GM12878 (cell line): Measurements from ENCODE around the gene SLC24A3.

Experiments used
- CREB1 ChIP-seq: IDR thresholded peaks from 2 replicates; pipeline ENCODE4 v1.6.1; 2012; ENCODE audit warnings: low read depth, mild to moderate bottlenecking, inconsistent platforms
- EZH2 ChIP-seq: IDR thresholded peaks from 2 replicates; pipeline ENCODE4 v1.6.1; 2012; ENCODE audit warnings: low read depth, mild to moderate bottlenecking, control low read depth, inconsistent platforms, low read length, borderline replicate concordance; ENCODE audit not compliant: control insufficient read depth
- PAX5 ChIP-seq: IDR thresholded peaks from 2 replicates; pipeline ENCODE4 v1.6.1; 2011; ENCODE audit warnings: low read depth, low read length, borderline replicate concordance
- POLR2AphosphoS5 ChIP-seq: IDR thresholded peaks from 2 replicates; pipeline ENCODE4 v1.6.1; 2011; ENCODE audit warnings: mild to moderate bottlenecking, low read length, inconsistent platforms
- TAF1 ChIP-seq: IDR thresholded peaks from 2 replicates; pipeline ENCODE4 v1.6.1; 2011; ENCODE audit warnings: mild to moderate bottlenecking, low read depth, low read length, borderline replicate concordance
- ZNF384 ChIP-seq: IDR thresholded peaks from 2 replicates; pipeline ENCODE4 v1.6.1; 2012; ENCODE audit warnings: low read depth, mild to moderate bottlenecking, low read length, improper control_type of control experiment, borderline replicate concordance
- TF ChIP-seq, protein P1 (sequence below): IDR thresholded peaks from 2 replicates; pipeline ENCODE4 v1.6.1; 2012; ENCODE audit warnings: mild to moderate bottlenecking, low read depth, low read length
- TF ChIP-seq, protein P2 (sequence below), 3 experiments: IDR thresholded peaks in 2 of 3; conservative IDR thresholded peaks in 1 of 3; 2 replicates each; pipeline ENCODE4 v1.5.1; 2011; ENCODE audit warnings: low read depth in 3 of 3, low read length in 3 of 3, mild to moderate bottlenecking in 3 of 3, control low read depth in 2 of 3, moderate library complexity in 2 of 3, inconsistent platforms in 1 of 3, mixed read lengths in 1 of 3; ENCODE audit not compliant: control insufficient read depth in 2 of 3, insufficient read depth in 1 of 3; ENCODE audit errors: extremely low read depth in 1 of 3
- TF ChIP-seq, protein P3 (sequence below): fragments of 450-650 bp; formaldehyde crosslinking; IDR thresholded peaks from 2 replicates; pipeline ENCODE4 v1.5.0; 2022; ENCODE audit warnings: mild to moderate bottlenecking, missing genetic modification characterization

DNA sequence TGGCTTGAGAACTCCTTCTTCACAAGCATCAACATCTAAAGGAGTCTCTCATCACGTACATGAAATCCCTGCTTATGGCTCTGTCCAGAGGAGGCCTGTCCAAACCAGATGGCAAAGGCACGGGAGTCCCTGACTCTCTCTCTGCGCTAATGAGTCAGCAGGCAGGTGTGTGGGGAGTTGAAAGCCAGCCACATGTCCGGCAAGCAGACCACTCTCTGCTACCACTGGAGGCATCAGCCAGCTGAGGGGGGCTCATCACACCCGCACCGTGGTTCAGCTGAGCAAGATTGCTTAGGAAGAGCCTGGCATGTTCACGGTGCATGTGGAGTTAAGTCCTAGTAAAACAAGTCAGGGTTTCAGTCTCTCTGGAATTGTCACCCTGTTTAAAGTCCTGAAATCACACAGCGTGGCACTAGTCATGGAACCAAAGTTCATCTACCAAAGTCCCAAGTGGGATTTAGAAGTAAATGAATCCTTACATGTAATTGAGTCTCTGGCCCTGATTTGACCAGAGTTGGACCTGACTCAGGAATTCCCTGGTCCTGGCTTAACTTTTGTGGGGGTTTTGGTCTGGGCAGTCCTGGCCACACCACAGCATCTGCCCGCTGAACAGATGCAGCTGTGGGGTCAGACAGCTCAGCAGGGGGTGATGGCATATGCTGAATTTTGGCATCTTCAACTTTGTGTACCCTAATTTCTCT, 390.4 kb downstream of the SLC24A3 start:
- TF ChIP-seq, protein P1, sequence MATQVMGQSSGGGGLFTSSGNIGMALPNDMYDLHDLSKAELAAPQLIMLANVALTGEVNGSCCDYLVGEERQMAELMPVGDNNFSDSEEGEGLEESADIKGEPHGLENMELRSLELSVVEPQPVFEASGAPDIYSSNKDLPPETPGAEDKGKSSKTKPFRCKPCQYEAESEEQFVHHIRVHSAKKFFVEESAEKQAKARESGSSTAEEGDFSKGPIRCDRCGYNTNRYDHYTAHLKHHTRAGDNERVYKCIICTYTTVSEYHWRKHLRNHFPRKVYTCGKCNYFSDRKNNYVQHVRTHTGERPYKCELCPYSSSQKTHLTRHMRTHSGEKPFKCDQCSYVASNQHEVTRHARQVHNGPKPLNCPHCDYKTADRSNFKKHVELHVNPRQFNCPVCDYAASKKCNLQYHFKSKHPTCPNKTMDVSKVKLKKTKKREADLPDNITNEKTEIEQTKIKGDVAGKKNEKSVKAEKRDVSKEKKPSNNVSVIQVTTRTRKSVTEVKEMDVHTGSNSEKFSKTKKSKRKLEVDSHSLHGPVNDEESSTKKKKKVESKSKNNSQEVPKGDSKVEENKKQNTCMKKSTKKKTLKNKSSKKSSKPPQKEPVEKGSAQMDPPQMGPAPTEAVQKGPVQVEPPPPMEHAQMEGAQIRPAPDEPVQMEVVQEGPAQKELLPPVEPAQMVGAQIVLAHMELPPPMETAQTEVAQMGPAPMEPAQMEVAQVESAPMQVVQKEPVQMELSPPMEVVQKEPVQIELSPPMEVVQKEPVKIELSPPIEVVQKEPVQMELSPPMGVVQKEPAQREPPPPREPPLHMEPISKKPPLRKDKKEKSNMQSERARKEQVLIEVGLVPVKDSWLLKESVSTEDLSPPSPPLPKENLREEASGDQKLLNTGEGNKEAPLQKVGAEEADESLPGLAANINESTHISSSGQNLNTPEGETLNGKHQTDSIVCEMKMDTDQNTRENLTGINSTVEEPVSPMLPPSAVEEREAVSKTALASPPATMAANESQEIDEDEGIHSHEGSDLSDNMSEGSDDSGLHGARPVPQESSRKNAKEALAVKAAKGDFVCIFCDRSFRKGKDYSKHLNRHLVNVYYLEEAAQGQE: no peak
- no peak for TF ChIP-seq POLR2AphosphoS5
- TF ChIP-seq, protein P2, sequence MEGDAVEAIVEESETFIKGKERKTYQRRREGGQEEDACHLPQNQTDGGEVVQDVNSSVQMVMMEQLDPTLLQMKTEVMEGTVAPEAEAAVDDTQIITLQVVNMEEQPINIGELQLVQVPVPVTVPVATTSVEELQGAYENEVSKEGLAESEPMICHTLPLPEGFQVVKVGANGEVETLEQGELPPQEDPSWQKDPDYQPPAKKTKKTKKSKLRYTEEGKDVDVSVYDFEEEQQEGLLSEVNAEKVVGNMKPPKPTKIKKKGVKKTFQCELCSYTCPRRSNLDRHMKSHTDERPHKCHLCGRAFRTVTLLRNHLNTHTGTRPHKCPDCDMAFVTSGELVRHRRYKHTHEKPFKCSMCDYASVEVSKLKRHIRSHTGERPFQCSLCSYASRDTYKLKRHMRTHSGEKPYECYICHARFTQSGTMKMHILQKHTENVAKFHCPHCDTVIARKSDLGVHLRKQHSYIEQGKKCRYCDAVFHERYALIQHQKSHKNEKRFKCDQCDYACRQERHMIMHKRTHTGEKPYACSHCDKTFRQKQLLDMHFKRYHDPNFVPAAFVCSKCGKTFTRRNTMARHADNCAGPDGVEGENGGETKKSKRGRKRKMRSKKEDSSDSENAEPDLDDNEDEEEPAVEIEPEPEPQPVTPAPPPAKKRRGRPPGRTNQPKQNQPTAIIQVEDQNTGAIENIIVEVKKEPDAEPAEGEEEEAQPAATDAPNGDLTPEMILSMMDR (IDR thresholded peaks at IDR 0.05 in 2 of 3, conservative IDR thresholded peaks at IDR 0.05 in 1 of 3; ENCODE audit: control insufficient read depth in 2 of 3, extremely low read depth in 1 of 3, insufficient read depth in 1 of 3, low read depth in 3 of 3, low read length in 3 of 3): no peak
- TF ChIP-seq ZNF384: no peak
- TF ChIP-seq EZH2: no peak
- no peak for TF ChIP-seq TAF1
- TF ChIP-seq, protein P3, sequence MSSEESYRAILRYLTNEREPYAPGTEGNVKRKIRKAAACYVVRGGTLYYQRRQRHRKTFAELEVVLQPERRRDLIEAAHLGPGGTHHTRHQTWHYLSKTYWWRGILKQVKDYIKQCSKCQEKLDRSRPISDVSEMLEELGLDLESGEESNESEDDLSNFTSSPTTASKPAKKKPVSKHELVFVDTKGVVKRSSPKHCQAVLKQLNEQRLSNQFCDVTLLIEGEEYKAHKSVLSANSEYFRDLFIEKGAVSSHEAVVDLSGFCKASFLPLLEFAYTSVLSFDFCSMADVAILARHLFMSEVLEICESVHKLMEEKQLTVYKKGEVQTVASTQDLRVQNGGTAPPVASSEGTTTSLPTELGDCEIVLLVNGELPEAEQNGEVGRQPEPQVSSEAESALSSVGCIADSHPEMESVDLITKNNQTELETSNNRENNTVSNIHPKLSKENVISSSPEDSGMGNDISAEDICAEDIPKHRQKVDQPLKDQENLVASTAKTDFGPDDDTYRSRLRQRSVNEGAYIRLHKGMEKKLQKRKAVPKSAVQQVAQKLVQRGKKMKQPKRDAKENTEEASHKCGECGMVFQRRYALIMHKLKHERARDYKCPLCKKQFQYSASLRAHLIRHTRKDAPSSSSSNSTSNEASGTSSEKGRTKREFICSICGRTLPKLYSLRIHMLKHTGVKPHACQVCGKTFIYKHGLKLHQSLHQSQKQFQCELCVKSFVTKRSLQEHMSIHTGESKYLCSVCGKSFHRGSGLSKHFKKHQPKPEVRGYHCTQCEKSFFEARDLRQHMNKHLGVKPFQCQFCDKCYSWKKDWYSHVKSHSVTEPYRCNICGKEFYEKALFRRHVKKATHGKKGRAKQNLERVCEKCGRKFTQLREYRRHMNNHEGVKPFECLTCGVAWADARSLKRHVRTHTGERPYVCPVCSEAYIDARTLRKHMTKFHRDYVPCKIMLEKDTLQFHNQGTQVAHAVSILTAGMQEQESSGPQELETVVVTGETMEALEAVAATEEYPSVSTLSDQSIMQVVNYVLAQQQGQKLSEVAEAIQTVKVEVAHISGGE (CRISPR knock-in tag): no peak
- no peak for TF ChIP-seq CREB1
- TF ChIP-seq PAX5: no peak
